ENCODE results near the gene SGPP2.
"Not testable (repeated sequence)": the region's sequence is repeated elsewhere in the genome, so short reads cannot be mapped to it uniquely, and the experiment has no call there.

The SGPP2 gene

DNA sequence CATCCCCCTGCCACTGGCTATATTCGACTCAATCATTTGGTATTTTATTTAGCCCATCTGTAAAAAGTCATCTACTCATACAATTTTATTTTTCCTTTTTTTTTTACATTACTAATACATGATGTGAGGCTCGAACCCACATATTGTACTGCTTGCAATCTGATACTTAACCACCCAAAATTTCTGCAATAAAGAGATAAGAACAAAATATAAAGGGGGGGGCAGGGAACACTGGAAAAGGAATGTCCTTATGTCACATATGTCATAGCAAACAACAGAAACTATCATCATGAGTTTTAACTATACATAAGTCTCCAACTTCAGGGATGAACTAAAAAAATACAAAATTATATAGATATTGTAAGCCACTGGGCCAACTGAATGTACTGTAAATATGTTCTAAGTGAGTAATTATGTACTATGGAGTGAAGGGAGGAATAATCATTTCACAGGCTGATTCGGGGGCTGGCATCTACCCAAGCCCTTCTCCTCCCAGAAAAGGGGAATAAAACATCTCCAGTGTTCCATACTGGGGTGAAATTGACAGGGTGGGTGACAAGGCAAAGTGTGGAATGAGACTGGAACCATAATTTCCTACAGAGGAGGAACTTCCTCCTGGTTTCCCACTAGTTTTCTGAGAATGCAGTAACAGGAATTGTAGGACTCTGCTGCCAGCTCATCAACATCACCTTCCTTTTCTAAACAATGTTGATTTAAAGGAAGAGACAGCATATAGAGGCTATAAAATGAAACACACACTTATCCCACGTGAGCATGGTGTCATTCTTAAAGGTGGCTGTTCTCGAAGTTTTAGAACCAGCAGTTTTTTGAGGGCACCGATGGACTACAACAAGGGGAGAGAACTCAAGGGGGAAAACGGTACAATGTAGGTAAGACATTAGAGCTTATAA lies 152.1 kb downstream of the SGPP2 start:
- no peak for DNase-seq (ENCODE audit: low read depth in 2 of 2)

DNA sequence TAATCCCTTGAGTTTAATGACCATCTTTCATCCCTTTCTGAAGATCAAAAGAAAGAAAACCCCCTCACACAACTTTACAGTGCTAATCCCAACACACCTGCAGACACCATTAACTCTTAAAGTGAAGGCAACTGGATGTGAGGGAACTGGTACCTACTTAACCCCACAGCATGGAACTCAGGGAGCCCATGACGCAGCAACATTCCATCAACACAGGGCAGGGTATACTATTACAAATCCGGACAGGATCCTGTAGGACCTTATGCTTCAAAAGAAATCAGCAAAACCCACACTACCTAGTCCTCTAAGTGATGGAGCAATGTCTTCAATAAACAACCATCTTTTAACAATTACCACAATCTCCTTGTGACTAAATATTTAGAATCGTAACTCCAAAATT lies 153.0 kb downstream of the SGPP2 start:
- DNase-seq (ENCODE audit: low read depth in 2 of 2): no peak

DNA sequence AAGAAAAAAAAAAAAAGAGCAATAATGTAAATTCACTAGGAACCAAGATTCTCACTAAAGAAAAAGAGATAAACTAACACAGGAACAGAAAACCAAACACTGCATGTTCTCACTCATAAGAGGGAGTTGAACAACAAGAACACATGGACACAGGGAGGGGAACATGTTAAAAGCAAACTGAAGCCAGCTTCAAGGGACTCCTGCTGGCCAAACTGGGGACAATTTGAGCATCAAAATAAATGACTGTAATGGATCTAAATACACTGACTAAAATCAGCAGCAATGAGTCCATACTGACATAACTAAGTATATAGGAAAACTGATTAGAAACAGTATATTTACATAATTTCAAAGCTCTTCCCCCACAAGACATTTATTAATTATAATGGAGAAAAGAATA lies 158.6 kb downstream of the SGPP2 start:
- DNase-seq (ENCODE audit: low read depth in 2 of 2): no peak

DNA sequence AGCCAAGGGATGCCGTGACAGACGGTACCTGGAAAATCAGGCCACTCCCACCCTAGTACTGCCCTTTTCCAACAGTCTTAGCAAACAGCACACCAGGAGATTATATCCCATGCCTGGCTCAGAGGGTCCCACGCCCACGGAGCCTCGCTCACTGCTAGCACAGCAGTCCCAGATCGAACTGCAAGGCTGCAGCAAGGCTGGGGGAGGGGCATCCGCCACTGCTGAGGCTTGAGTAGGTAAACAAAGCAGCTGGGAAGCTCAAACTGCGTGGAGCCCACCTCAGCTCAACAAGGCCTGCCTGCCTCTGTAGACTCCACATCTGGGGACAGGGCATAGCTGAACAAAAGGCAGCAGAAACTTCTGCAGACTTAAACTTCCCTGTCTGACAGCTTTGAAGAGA lies 160.2 kb downstream of the SGPP2 start:
- DNase-seq (ENCODE audit: low read depth in 2 of 2): not testable (repeated sequence)

DNA sequence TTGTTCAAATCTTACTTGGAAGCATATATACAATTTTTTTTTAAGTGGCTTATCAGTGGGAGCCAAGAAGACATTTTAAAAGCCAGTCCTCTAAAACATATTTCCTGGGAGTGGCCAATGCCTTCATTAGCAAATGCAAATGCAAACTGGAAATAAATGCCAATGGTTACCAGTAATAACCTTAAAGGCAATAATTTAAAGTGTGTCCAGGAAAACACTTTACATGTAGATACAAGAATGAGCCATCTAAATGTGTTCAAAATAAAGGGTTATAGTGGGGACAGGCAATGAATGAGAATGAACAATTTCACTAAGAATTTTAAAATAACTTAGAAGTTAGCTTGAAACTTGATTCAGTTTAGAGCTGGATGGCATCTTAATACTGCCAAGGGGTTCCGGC lies 167.3 kb downstream of the SGPP2 start:
- DNase-seq (ENCODE audit: low read depth in 2 of 2): no peak

DNA sequence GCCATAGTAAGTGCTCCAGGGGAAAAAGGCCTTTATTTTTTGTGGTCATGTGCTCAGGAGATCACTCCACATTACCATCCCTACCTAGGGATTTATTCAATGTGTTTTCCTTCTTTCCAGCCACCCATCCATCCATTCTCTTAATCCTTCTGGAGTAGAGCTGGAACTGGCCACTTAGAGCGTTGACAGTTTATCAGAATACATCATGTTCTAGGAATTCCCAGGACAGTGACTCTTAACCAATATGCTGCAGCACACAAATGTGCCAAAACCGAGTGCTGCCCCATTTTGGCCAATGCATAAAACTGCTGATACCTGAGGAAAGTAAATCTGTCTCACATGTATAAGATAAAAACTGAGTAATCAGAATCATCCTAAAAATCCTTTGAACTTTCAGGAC lies 167.8 kb downstream of the SGPP2 start:
- DNase-seq (ENCODE audit: low read depth in 2 of 2): no peak

DNA sequence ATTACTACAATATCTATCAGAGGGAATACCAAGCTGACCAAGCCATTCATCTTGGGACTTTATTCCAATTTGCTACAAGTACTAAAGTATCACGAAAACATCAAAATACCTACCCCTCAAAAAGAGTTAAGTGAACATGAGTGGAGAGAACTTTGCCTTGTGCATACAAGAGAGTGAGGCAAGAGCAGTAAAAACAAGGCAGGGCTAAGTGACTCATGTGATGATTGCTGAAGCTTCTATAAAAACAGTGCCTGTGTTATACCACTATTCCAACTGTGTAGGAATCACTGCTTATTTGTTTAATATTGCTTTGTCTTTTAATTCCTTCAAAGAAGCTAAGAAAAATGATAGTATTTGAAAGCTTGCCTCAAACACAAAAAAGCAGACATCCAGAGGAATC lies 170.3 kb downstream of the SGPP2 start:
- no peak for DNase-seq (ENCODE audit: low read depth in 2 of 2)

DNA sequence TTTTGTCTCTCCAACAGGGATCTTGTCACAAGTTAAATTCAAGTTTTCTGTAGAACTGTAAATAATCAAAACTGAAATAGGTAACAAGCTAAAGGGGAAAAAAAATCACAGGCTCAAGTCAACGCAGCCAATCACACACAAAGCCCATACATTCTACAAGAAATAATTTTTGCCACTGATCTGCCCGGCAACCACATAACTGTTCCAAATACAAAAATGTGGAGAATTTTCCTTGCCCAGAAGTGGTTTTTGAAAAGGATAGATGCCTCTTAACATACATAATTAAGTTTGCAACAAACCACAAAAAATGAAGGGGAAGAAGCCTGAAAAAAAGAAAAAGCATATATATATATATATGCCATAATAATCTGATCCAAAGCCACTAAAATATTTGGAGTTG lies 171.2 kb downstream of the SGPP2 start:
- no peak for DNase-seq (ENCODE audit: low read depth in 2 of 2)

DNA sequence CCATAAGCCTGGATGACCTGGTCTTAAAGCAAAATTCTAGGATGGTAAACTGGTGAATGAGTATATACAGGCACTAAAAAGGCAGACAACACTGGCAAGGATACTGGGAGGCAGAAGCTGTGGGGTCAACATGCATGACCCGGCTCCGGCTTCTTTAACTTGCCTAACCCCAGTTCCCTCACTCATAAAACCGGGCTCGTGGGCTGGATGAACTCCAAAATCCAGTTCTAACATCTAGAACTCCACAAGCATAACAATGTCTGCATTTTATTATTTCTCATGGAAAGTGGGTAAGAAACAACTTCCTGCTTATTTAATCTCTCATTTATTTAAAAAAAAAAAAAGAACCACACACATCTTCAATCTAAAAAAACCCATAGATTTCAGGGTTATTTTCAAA lies 174.3 kb downstream of the SGPP2 start:
- no peak for DNase-seq (ENCODE audit: low read depth in 2 of 2)

DNA sequence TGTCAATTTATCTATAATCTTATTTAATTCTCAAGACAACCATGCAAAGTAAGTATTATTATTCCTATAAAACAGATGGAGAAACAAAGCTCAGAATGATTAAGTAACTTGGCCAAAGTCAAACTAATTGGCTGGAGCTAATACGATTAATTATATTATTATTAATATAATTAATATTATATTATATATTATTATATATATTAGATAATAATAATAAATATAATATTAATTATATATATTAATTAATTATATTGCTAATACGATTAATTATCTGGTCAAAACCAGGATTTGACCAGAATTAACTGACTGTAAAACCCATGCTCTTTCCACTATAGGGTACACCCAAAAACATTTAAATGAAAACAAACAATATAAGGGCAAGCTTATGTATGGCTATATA lies 179.2 kb downstream of the SGPP2 start:
- DNase-seq (ENCODE audit: low read depth in 2 of 2): no peak

DNA sequence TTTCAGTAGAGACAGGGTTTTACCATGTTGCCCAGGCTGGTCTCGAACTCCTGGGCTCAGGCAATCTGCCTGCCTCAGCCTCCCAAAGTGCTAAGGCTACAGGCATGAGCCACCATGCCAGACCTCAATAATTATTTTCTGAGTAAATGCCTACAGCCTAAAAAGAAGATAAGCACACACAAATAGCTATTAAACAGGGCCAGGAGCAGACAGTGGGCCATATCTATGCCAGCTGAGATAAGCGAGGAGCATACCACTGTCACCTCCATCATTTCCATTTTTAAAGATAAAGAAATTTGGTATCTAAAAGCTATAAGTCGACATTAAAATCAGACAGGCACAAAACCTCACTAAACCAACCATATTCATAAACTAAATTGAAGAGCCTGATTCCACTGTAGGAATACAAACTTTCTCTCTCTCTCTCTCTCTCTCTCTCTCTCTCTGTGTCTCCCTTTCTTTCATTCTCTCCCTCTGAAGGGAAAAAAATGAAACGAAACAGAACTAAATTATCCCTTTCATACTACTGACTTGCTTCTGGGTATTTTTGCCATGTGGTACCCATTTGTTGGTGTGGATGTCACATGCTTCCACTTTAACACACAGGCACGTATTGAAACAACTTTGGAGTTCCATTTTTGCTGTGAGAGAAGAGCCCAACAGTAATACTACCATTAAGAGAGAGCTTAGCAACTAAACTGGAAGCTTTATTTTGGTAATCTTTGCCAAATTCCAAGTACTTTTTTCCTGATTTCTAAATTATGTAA lies 180.6 kb downstream of the SGPP2 start:
- no peak for DNase-seq (ENCODE audit: low read depth in 2 of 2)

DNA sequence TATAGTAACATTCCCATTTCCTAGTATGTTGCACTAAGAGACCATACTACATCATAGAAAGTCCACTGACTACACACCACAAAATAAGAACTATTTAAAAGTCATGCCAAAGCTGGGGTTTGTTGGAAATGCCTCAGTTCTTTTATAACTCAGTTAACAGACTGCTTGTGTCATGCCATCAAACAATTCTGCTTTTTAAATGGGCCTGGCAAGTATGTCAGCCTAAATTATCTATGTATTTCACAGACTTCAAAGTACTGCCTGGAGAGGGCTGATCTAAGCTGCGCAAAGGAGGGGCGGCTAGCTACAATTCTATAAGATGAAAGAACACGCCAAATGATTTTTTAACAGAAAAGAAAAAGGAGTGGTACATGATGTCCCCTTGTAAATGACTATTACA lies 182.0 kb downstream of the SGPP2 start:
- DNase-seq (ENCODE audit: low read depth in 2 of 2): no peak

DNA sequence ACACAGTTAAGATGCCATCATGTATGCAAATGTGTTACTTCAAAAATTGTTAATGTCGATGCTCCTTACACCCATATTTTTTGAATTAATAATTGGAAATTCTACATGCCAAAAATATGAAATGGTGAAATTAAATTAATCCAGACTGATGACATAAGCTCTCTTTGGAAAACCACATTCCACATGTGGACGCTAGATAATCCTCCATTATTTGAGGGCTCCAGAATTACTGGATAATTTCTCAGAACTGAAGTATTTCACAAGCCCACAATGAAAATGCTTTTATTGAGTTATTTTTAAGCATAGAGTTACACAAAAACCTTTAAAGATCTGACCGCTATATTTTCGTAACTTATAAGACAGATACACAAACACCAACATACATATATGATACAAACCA lies 183.7 kb downstream of the SGPP2 start:
- DNase-seq (ENCODE audit: low read depth in 2 of 2): no peak

DNA sequence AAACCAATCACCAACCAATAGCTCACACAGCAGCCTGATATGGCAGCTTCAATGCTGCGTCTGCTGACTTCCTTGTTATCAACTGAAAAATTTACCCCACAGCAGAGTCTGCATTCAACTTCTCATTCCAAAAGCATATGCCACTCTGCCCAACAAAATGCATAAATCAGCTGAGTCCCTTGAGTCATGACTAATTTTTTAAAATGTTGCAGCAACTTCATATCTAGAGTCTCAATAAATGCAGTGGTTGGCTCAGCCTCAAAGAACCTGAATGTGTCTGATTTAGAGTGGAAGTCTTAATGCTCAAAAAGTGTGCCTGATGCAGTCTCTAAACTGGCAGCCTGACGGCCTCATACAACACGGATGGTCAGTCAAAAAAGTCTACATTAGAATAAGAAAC lies 185.0 kb downstream of the SGPP2 start:
- no peak for DNase-seq (ENCODE audit: low read depth in 2 of 2)

Measured in stimulated activated CD8-positive, alpha-beta memory T cell treated with anti-CD3 and anti-CD28 coated beads, Interleukin-2, amount 100 ng/mL, for 1 hour (primary cell).